Mesenteric fat pad (tissue), 1 donor: ENCODE measurements around the gene ACOT6. TPM values are rescaled to one million over a fixed set of nuclear protein-coding genes. Genes with fewer than 3 reads are reported as not detected.
"Not testable (repeated sequence)": the region's sequence is repeated elsewhere in the genome, so short reads cannot be mapped to it uniquely, and the experiment has no call there.

Experiments used
- DNase-seq: peaks from one replicate; pipeline ENCODE4 v3.0.0-alpha.2; 2020; ENCODE audit warnings: low spot score
- total RNA-seq: library from RNA; stranded (reverse); fragmentation: NEBNext Ultra II Directional; extraction: Animal tissue kit (Norgen Biotek cat#: 25700); gene quantifications from one replicate; pipeline ENCODE4 v1.2.1, GENCODE V29; 2021
- donor health status: DM: yes; HTN: yes; CAD: no.

The ACOT6 gene
- total RNA-seq, 1 donor from 2014 or later, result not detected

DNA sequence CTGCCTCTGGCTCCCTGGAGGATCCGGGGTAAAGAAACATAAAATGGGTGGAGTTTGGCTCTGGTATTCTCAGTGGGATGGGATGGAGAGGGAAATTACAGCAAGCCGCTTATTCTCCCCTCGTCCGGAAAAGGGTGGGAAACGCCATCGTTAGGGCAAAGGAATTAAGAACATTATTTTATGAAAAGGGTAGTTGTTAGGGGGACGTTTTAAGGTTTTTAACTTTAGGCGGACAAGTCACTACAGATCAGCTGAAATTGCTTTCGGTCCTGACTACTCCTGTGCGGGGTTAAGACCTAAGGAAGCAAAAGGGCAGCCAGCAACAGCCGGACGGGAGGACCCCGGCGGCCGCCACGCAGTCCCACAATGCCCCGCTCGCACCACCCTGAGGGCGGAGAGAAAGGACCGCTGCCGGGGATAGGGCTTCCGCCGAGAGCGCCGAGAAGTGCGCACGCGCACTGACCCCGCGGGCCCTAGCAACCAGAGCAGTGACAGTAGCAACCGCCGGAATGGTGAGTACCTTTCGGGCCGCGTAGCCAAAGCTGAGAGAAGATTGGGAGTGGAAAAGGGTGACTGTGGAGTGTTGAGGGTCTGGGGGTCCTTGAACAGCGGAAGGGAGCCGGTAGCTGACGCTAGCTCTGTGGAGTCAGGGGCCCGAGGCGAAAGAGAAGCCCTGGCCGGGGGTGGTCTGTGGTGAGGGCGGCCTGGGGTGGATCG lies 32.4 kb downstream of the ACOT6 start, which contains the start of gene DNAL1:
Gene DNAL1 (plus strand): TSS at position 456 of the 717 bp plus-strand sequence. CDS start 54 bp downstream, at position 510.
- peak; percentile 98 for DNase-seq

DNA sequence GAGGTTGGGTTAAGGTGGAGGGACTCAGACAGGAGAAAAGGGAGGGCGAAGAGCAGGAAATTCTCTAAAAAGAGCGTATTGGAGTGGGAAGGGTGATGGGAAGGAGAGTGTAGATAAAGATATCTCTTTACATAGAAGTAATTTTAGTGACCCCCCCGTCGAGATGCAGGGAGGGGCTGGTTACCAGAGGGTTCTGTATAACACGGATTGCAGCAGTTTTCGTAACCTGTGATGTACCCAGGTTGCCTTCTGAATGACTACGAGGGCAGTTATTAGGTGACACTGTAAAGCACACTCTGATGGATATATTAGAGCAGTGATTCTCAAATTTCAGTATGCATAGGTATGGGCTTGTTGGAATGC lies 32.9 kb downstream of the ACOT6 start:
- DNase-seq, result no peak

- no peak for DNase-seq
Measured at GRCh38 chr14:73651005-73651404, 38.7 kb downstream of the ACOT6 start.

DNA sequence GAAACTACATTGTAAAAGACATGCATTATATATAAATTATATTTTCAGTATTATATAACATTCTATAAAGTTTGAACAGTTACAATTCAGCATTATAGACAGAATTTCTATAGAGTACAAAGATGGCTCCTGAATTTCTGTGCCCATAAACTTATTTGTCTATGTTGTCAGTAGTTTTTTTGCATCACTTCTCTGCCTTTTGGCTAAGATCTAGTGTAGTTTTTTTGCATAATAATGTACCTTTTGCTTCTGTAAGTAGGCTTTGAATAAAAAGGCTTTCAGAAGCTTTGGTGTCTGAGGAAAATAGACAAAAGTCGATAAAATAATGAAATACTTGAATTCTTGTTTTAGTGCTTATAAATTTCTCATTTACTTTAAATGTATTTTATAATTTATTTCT lies 43.5 kb downstream of the ACOT6 start:
- DNase-seq, result no peak

DNA sequence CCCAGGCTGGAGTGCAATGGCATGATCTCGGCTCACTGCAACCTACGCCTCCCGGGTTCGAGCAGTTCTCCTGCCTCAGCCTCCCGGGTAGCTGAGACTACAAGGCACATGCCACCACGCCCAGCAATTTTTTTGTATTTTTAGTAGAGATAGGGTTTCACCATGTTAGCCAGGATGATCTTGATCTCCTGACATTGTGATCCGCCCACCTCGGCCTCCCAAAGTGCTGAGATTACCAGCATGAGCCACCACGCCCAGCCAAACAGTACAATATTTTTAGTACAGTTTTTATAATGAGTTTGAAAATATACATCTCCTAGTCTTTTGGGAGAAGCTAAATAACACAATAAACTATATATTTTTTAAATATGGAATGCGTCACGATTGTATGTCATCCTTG lies 46.9 kb downstream of the ACOT6 start:
- not testable (repeated sequence) for DNase-seq

DNA sequence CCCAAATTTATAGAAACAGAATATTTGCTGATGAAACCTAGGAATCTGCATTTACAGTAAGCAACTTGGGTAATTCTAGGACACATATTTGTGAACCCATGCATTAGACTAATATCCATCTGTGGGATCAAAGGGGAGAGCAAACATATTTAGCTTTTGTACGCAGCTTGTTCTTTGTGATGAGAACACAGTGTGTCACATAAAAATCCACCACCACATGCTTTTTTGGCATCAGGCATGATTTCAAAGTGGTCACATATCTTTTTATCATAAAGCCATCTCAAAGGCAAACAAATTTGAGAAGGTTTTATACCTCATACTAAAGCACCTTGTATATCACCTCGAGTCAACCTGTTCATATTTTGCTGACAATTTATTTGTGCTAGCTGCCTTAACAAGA lies 48.2 kb downstream of the ACOT6 start:
- DNase-seq, result no peak

GRCh38 chr14:73661872-73662271 lies 49.6 kb downstream of the ACOT6 start:
- DNase-seq, result no peak

DNA sequence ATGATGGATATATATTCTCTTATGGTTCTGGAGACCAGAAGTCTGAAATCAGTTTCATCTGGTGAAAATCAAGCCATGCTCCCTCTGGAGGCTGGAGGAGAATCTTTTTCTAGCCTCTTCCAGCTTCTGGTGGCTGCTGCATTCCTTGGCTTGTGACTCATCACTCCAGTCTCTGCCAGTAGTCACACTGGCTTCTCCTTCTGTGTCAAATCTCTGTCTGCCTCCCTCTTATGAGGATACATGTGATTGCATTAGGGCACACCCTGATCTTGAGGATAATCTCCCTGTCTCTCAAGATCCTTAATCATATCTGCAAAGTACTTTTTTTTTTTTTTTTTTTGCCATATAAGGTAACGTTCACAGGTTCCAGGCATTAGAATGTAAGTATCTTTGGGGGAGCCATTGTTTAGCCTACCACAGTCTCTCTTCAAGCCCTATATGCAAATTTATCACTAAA lies 50.2 kb downstream of the ACOT6 start:
- DNase-seq, result no peak

- no peak for DNase-seq
Measured at GRCh38 chr14:73663548-73664212, 51.4 kb downstream of the ACOT6 start.

- DNase-seq, result no peak
Measured at GRCh38 chr14:73665130-73665529, 52.8 kb downstream of the ACOT6 start.

GRCh38 chr14:73666583-73666982 lies 54.3 kb downstream of the ACOT6 start:
- DNase-seq, result no peak

DNA sequence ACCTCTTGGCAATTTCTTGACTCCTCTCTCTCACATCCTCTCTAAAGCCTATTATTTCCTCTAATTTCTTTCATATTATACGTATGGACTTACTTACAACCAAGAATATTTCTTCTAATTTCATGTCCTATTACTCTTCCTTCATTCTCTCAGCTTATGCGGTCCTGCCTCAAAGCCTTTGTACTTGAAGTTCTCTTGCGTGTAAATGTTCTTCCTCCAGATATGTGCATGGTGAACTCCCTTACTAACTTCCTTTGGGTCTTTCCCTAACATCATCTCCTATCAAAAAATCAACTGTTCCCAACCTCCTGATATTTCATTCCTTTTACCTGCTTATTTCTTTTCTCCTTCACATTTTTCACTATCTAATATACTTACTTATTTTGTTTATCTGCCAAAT lies 55.5 kb downstream of the ACOT6 start:
- DNase-seq, result no peak

Other genes with a start within 250 kb of the ACOT6 start
- 76.4 TPM for gene NUMB, start 154.0 kb upstream of the ACOT6 start, total RNA-seq
- 11.0 TPM for gene RIOX1, start 121.6 kb upstream of the ACOT6 start, total RNA-seq
- gene ACOT1, start 75.4 kb upstream of the ACOT6 start, total RNA-seq, result 12.7 TPM
- gene HEATR4, start 53.6 kb upstream of the ACOT6 start, total RNA-seq, result 0.22 TPM
- gene ACOT2, start 43.3 kb upstream of the ACOT6 start, total RNA-seq, result 154 TPM
- 4.9 TPM for gene ACOT4, start 20.6 kb upstream of the ACOT6 start, total RNA-seq
- gene DNAL1, start 32.5 kb downstream of the ACOT6 start, total RNA-seq, result 19.5 TPM
- gene PNMA1, start 101.9 kb downstream of the ACOT6 start, total RNA-seq, result 49.3 TPM
- 7.3 TPM for gene PTGR2, start 239.3 kb downstream of the ACOT6 start, total RNA-seq